HPDE6-E6E7 (cell line): ENCODE data around the gene IFRD1.
"Not testable (repeated sequence)": the region's sequence is repeated elsewhere in the genome, so short reads cannot be mapped to it uniquely, and the experiment has no call there.

Experiments
- DNase-seq: peaks from one replicate; pipeline ENCODE4 v3.0.0; 2011; ENCODE audit warnings: missing footprints; ENCODE audit errors: extremely low spot score

Gene IFRD1

DNA sequence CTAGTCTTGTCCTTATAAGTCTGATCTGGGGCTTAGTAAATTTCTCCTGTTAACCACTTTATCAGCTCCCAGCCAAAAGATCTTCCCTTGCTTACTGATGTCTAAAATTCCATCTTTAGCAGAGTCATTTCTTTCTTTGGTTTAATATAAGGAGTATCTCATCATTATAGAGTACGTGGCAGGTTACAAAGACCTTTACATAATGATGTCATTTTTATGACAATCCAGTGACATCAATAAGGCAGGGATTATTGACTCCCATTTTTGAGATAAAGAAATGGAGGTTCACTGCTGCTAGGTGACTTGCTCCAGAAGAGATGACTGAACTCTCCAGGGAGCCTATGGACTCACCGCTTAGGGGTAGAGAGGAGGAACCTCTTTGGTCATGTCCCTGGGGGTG lies 8.1 kb upstream of the IFRD1 start:
- no peak for DNase-seq

- DNase-seq, result no peak
Observed at GRCh38 chr7:112444505-112444904, 5.8 kb upstream of the IFRD1 start.

- DNase-seq, result no peak
Observed at GRCh38 chr7:112446431-112446830, 3.8 kb upstream of the IFRD1 start.

DNA sequence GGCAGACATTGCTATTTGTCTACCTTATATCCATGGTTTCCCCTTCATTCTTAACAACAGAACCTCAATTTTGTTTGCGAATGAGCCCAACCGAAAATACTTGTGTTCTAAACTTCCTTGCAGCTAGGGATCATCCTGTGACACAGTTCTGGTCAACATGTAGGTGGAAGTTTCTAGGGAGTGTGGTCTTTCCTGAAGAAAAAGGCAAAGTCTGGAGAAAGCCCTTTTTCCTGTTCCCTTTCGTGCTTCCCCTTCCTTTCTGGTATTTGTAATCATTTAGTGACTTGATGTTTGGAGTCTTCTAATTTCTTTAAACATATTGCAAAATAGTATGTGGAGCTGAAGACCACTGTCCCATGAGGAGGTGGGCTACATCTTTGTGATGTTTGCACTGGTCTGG lies 2.9 kb upstream of the IFRD1 start:
- DNase-seq, result no peak

GRCh38 chr7:112448381-112448780 lies 1.9 kb upstream of the IFRD1 start:
- no peak for DNase-seq

DNA sequence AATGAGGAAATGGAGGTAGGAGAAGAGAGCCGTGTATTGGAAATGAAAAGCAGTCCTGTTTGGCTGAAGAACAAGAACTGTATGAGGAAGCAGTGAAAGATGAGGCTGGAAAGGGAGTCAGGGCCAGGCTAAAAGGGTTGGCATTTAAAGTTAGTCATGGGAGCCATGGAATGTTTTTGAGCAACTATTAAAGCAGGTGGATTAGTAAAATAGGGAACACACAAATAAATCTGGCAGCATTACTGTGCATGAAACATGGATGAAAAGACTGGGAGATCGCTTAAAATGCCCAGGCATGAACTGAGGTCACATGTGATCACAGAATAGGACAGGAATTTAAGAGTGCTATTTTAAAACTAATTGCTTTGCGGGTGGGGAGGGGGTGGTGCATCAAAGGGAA lies 1.4 kb upstream of the IFRD1 start:
- DNase-seq, result no peak

GRCh38 chr7:112449353-112449752 lies 907 bp upstream of the IFRD1 start:
- peak; percentile 79 for DNase-seq

- DNase-seq, result peak; percentile 79
Observed at GRCh38 chr7:112450807-112451761, 824 bp downstream of the IFRD1 start.

DNA sequence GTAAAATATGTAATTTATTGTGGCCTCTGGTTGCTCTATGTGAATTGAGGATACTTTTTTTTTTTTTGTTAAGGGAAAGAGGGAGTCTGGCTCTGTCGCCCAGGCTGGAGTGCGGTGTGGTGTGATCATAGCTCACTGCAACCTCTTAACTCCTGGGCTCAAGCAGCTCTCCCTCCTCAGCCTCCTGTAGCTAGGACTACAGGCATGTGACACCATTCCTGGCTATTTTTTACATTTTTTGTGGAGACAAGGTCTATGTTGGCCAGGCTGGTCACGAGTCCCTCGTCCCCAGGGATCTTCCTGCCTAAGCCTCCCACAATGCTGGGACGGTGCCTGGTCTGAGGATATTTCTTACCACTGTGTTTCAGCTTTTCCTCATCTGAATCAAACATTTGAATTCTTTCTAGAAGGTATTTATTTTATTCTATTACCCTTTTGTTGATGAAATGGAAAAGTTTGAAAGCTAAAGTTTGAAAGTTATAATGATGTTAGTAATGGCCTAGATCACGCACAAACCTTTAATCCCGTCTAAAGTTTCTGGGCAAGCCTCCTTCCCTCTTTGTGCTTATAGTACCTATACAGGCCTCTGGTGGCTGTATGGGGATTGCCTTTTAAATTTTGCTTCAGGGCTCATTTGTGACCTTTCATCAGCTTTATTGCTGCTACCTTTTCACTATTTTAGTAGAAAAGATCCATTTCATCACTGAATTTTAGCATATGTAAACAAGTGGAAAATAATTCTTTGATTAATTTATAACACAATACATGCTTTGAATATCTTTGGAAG lies 2.0 kb downstream of the IFRD1 start:
- DNase-seq, result no peak

- no peak for DNase-seq
Observed at GRCh38 chr7:112453505-112454171, 3.4 kb downstream of the IFRD1 start.

GRCh38 chr7:112454191-112454590 lies 3.9 kb downstream of the IFRD1 start:
- not testable (repeated sequence) for DNase-seq

- no peak for DNase-seq
Observed at GRCh38 chr7:112459645-112460044, 9.4 kb downstream of the IFRD1 start.

DNA sequence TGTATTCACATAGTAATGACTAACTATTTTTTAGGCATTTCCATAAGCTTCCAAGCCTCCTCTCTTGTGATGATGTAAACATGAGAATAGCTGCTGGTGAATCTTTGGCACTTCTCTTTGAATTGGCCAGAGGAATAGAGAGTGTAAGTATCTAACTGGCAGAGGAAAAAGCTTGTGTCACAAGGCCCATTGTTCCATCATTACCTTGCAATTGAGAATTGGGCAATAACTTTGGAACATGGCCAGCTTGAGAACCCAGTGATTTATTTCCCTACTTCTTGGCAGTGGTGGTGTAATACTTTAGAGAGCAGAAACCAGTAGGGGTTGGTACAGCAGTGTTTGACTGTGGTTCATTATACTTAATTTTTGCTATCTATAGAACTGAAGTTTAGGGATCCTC lies 12.0 kb downstream of the IFRD1 start:
- no peak for DNase-seq

GRCh38 chr7:112467867-112468266 lies 17.6 kb downstream of the IFRD1 start:
- no peak for DNase-seq

DNA sequence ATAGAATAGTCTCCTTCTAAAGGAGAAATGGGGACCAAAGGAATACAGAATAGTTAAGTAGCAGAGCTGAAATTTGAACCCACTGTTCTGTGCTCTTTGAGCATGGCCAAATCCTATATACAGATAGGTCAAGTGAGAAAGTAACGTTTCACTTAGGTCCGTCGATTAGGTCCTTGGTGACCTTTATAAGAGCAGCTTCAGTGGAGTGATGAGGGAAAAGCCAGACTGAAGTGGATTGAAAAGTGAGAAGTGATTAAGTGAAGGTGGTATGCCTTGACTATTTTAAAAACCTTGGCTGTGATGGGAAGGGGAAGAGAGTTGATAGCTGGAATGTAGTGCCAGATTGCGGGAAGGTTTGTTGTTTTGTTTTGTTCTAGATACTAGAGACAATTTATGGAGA lies 19.9 kb downstream of the IFRD1 start:
- no peak for DNase-seq

GRCh38 chr7:112476390-112477052 lies 26.3 kb downstream of the IFRD1 start:
- no peak for DNase-seq

DNA sequence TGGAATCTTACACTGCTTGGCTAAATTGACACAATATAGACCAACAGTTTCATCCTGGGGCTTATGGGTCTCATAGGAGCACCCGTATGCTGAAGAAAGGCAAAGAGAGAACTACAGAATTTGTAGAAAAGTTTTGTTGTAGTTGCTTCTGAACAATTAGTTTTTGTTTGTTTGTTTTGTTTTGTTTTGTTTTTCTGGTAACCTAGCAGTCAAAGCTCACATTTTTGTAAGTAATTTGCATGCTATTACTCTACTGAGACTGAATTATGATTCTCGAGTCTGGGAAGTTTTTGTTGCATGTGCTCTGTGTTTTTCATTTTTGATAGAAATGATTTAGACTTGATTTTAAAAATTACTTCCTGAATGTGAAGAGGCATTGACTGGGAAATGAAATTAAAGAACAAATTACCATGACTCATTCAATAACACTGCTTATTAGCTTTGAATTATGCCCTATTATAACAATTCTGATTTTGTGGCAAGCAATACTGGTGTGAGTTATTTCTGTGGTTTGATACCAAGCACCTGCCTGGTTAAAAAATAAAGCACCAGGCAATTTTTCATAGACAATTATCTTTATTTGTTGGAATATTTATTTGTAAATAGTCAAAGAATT lies 31.0 kb downstream of the IFRD1 start:
- DNase-seq, result no peak

GRCh38 chr7:112481833-112482670 lies 31.8 kb downstream of the IFRD1 start:
- DNase-seq, result peak; percentile 90

DNA sequence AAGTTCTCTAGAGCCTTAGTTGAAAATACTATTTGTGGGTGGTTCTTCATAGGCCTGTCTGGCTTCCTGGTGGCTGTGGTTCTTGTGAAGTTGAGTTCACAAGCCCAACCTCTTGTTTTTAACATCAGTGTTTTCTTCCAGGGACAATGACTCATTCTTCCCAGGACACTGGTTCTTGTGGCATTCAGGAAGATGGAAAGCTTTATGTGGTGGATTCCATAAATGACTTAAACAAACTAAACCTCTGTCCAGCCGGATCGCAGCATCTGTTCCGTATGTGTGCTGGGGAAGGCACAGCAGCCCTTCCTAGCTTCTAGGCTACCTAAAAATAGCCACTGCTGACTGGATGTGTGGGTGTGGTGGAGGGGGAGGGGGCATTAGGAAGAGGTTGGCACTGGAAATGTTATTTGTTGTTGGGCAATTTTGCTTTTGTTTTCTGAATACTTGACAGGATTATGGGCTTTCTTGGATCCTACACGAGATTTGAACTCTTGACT lies 34.5 kb downstream of the IFRD1 start:
- DNase-seq, result no peak

- no peak for DNase-seq
Observed at GRCh38 chr7:112485766-112486165, 35.5 kb downstream of the IFRD1 start.
